GM06990 (cell line): Measurements from ENCODE around the gene CHD3.

Experiments
- DNase-seq: peaks from one replicate; pipeline ENCODE4 v3.0.0-alpha.2; 2011; ENCODE audit not compliant: insufficient read length; ENCODE audit errors: extremely low read depth
- H3K27me3 ChIP-seq: replicated peaks from 2 replicates; pipeline ENCODE4 v1.6.0; 2011; ENCODE audit warnings: low read length; ENCODE audit not compliant: control insufficient read depth, insufficient read depth
- H3K36me3 ChIP-seq: 2 replicates; pipeline ENCODE4 v1.5.1; 2011; ENCODE audit warnings: low read length; ENCODE audit not compliant: control insufficient read depth, insufficient read depth
- H3K4me3 ChIP-seq: replicated peaks from 2 replicates; pipeline ENCODE4 v1.5.1; 2011; ENCODE audit warnings: low read depth, mild to moderate bottlenecking, control low read depth, low read length
- TF ChIP-seq, protein P1 (sequence below): IDR thresholded peaks from 2 replicates; pipeline ENCODE4 v1.5.1; 2011; ENCODE audit warnings: low read length, control low read depth, mild to moderate bottlenecking, inconsistent platforms; ENCODE audit not compliant: insufficient read depth, poor library complexity, severe bottlenecking

CHD3 gene

GRCh38 chr17:7887038-7887481, 1.5 kb upstream of the CHD3 start:
- peak overlapping the region; percentile 95 for H3K4me3 ChIP-seq
- DNase-seq: no peak
- H3K27me3 ChIP-seq: no peaks in the 10 kb centered on the region
- TF ChIP-seq, protein P1, sequence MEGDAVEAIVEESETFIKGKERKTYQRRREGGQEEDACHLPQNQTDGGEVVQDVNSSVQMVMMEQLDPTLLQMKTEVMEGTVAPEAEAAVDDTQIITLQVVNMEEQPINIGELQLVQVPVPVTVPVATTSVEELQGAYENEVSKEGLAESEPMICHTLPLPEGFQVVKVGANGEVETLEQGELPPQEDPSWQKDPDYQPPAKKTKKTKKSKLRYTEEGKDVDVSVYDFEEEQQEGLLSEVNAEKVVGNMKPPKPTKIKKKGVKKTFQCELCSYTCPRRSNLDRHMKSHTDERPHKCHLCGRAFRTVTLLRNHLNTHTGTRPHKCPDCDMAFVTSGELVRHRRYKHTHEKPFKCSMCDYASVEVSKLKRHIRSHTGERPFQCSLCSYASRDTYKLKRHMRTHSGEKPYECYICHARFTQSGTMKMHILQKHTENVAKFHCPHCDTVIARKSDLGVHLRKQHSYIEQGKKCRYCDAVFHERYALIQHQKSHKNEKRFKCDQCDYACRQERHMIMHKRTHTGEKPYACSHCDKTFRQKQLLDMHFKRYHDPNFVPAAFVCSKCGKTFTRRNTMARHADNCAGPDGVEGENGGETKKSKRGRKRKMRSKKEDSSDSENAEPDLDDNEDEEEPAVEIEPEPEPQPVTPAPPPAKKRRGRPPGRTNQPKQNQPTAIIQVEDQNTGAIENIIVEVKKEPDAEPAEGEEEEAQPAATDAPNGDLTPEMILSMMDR: no peak
- H3K36me3 ChIP-seq: peaks cover 6% of the 10 kb centered on the region

DNA sequence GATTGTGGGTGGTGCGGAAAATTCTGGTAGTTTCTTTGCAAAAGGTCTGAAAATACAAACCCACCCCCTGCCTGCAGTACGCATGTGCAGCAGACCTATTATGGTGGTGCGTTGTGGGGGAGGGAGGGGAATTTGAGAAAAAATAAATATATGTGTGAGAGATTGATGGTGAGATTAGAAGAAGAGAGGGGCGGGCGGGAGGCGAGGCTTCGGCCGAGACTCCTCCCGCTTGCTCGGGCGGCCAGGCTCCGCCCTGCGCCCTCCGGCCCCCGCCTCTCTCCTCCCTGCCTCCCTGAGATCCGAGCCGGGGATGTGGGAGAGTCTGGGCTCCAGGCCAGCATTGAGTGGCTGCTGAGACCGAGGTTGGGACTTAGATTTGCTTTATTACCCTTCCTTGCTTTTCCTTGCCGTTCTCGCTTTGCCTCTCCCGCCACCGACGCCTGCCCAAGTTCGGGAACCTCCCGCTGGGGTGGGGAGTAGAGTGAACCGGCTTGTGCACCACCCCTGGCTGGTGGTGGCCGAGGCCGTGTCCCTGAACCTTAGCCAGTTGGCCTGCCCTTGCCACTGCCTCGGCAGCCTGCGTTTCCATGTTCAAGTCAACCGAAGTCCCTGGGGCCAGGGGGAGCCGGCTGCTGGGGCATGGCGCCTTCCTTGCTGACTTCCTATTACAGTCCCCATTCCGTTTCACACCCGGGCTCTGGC, 956 bp upstream of the CHD3 start:
- TF ChIP-seq, protein P1: no peak
- Histone ChIP-seq H3K36me3 (peaks cover 6% of the 10 kb centered on the region), H3K4me3 (peak overlapping the region; percentile 95), H3K27me3 (no peaks in the 10 kb centered on the region)
- DNase-seq: peak; percentile 82

- H3K4me3 ChIP-seq: no peak overlapping the region
- no peaks in the 10 kb centered on the region for H3K27me3 ChIP-seq
- TF ChIP-seq, protein P1: no peak
- H3K36me3 ChIP-seq: peaks cover 15% of the 10 kb centered on the region
- no peak for DNase-seq
Observed at GRCh38 chr17:7889166-7889955, 772 bp downstream of the CHD3 start.

- H3K36me3 ChIP-seq: peaks cover 25% of the 10 kb centered on the region
- TF ChIP-seq, protein P1: no peak
- H3K27me3 ChIP-seq: no peaks in the 10 kb centered on the region
- no peak for DNase-seq
- no peak overlapping the region for H3K4me3 ChIP-seq
Observed at GRCh38 chr17:7893187-7893880, 4.7 kb downstream of the CHD3 start.

- Histone ChIP-seq H3K27me3 (no peaks in the 10 kb centered on the region), H3K4me3 (no peak overlapping the region), H3K36me3 (peaks cover 33% of the 10 kb centered on the region)
- no peak for DNase-seq
- TF ChIP-seq, protein P1: no peak
Observed at GRCh38 chr17:7894226-7894625, 5.6 kb downstream of the CHD3 start.
